Lower leg skin (tissue), 4 donors: Measurements from ENCODE around the gene EIF4A3. TPM values are rescaled to one million over a fixed set of nuclear protein-coding genes. Genes with fewer than 3 reads are reported as not detected.

Experiments
- DNase-seq, 2 donors: peaks; one replicate each; pipeline ENCODE4 v3.0.0-alpha.2; 2019; ENCODE audit warnings: low spot score in 2 of 2
- H3K4me3 ChIP-seq: fragments of 200-600 bp; sonication (generic); 2 replicates; pipeline ENCODE4 v1.5.1; 2017; ENCODE audit warnings: mild to moderate bottlenecking, low read depth; ENCODE audit not compliant: poor library complexity, severe bottlenecking
- POLR2A ChIP-seq, 2 donors: fragments of 450-650 bp; IDR thresholded peaks; one replicate each; pipeline ENCODE4 v1.6.1; 2016 to 2017; ENCODE audit warnings: antibody characterized with exemption in 2 of 2, mild to moderate bottlenecking in 1 of 2, moderate library complexity in 1 of 2
- WGBS, 2 donors: methylation state at CpG; one replicate each; pipeline ENCODE4 v1.1.5; 2018; 5-methylcytosine and 5-hydroxymethylcytosine counted together
- intact Hi-C: fragments of 100-400 bp; cut with DNase I; formaldehyde crosslinking; loops from one replicate; pipeline ENCODE4 v1.15.0; 2023; ENCODE audit warnings: low total_unique reads
- total RNA-seq, 4 donors: library from RNA; depleted of rRNA; stranded (reverse); fragments of >200 nt; gene quantifications; one replicate each; pipeline ENCODE4 v1.1.0, GENCODE V29; 2016
- TF ChIP-seq, protein P1 (sequence below), 3 donors: fragments of 450-650 bp; IDR thresholded peaks; one replicate each; pipeline ENCODE4 v1.5.1; 2016; ENCODE audit warnings: antibody characterized with exemption in 3 of 3, mild to moderate bottlenecking in 3 of 3, moderate library complexity in 2 of 3

The EIF4A3 gene
- total RNA-seq, 4 donors from 2014 or later, result 70.3 to 87.2 (median 75.3) TPM

- intact Hi-C loops, result no loop called here
- TF ChIP-seq, protein P1, sequence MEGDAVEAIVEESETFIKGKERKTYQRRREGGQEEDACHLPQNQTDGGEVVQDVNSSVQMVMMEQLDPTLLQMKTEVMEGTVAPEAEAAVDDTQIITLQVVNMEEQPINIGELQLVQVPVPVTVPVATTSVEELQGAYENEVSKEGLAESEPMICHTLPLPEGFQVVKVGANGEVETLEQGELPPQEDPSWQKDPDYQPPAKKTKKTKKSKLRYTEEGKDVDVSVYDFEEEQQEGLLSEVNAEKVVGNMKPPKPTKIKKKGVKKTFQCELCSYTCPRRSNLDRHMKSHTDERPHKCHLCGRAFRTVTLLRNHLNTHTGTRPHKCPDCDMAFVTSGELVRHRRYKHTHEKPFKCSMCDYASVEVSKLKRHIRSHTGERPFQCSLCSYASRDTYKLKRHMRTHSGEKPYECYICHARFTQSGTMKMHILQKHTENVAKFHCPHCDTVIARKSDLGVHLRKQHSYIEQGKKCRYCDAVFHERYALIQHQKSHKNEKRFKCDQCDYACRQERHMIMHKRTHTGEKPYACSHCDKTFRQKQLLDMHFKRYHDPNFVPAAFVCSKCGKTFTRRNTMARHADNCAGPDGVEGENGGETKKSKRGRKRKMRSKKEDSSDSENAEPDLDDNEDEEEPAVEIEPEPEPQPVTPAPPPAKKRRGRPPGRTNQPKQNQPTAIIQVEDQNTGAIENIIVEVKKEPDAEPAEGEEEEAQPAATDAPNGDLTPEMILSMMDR (IDR thresholded peaks at IDR 0.05), result no peak
- no peak for TF ChIP-seq POLR2A (IDR thresholded peaks at IDR 0.05)
- no peak overlapping the region for H3K4me3 ChIP-seq
- 85 to 86% methylated on average over 13 to 14 of the region's 14 CpGs for WGBS, 2 donors
- no peak for DNase-seq
Measured at GRCh38 chr17:80180192-80180591, 33.3 kb upstream of the EIF4A3 start.

DNA sequence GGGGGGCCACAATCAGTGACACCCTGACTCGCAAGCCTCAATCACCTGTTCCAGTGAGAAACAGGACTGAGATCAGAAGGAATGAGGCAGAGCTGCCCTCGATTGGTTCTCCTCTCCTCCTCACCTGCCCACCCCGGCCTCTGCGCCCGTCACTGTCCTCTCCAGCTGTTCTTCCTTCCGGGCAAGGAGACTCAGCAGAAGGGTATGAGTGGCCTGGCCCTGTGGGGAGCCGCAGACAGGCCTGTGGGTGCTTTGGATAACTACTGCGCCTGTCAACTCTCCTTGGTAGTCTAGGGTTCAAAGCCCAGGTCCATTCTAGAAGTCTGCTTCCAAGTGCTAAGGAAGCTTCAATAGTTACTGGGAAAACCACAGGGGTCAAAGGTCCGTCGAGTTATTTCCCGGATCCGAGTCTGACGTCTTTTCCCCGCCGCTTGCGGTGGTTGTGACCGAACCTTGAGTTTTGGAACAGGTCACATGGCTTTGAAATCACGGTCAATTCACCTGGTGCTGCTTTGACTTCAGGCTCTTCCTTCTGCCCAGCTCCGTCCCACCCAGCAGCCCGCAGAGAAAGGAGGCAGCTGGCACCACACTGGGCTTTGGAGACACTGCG lies 31.2 kb upstream of the EIF4A3 start:
- intact Hi-C loops, result no loop called here
- 84 to 90% methylated on average over 21 of the region's 21 CpGs for WGBS, 2 donors
- no peak for DNase-seq
- no peak overlapping the region for H3K4me3 ChIP-seq
- no peak for TF ChIP-seq POLR2A (IDR thresholded peaks at IDR 0.05)
- TF ChIP-seq, protein P1 (IDR thresholded peaks at IDR 0.05), result no peak

DNA sequence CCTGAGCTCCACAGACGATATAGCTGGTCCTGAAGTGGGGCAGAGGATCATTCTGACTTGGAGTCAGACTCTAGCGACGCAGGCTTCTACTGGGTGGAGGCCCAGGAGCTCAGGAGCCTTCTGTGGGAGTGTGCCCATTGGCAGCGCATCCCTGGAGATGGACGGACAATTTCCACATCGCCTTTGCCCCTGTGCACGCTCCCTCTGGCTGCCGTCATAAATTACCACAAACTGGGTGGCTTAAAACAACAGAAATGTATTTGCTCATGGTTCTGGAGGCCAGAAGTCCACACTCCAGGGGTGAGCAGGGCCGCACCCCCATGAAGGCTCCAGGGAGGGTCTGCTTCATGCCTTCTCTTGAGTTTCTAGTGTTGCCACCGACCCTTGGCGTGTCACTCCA lies 29.8 kb upstream of the EIF4A3 start:
- no peak for DNase-seq
- 89 to 94% methylated on average over 11 of the region's 11 CpGs for WGBS, 2 donors
- H3K4me3 ChIP-seq, result no peak overlapping the region
- no peak for TF ChIP-seq POLR2A (IDR thresholded peaks at IDR 0.05)
- TF ChIP-seq, protein P1 (IDR thresholded peaks at IDR 0.05), result no peak
- intact Hi-C loops, result no loop called here

DNA sequence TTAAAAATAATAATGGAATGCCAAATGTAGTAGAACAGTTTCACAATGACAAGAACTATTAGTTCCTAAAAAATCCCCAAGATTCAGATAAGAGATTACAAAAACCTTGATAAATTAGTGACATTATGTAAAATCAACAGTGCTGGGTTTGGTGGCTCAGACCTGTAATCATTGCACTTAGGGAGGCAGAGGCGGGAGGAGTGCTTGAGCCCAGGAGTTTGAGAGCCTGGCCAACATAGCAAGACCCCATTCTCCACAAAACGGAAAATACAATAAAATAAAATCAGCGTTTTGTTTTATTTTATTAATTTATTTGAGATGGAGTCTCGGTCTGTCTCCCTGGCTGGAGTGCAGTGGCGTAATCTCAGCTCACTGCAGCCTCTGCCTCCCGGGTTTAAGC lies 27.0 kb upstream of the EIF4A3 start:
- WGBS, 2 donors, result 92 to 95% methylated on average over 6 of the region's 6 CpGs
- DNase-seq, result no peak
- TF ChIP-seq POLR2A (IDR thresholded peaks at IDR 0.05), result no peak
- TF ChIP-seq, protein P1 (IDR thresholded peaks at IDR 0.05), result no peak
- no peak overlapping the region for H3K4me3 ChIP-seq
- intact Hi-C loops, result no loop called here

GRCh38 chr17:80173126-80173525 lies 26.2 kb upstream of the EIF4A3 start:
- no peak for DNase-seq
- WGBS, 2 donors, result 90 to 97% methylated on average over 12 of the region's 12 CpGs
- H3K4me3 ChIP-seq, result no peak overlapping the region
- no peak for TF ChIP-seq POLR2A (IDR thresholded peaks at IDR 0.05)
- TF ChIP-seq, protein P1 (IDR thresholded peaks at IDR 0.05), result no peak
- intact Hi-C loops, result no loop called here

GRCh38 chr17:80171681-80172080 lies 24.8 kb upstream of the EIF4A3 start:
- no peak for TF ChIP-seq POLR2A (IDR thresholded peaks at IDR 0.05)
- TF ChIP-seq, protein P1 (IDR thresholded peaks at IDR 0.05), result no peak
- no peak overlapping the region for H3K4me3 ChIP-seq
- intact Hi-C loops, result no loop called here
- 84 to 96% methylated on average over 6 to 7 of the region's 7 CpGs for WGBS, 2 donors
- DNase-seq, result no peak
